BJ (cell line): ENCODE measurements around the gene CYREN. TPM values are rescaled to one million over a fixed set of nuclear protein-coding genes. Genes with fewer than 3 reads are reported as not detected.

Experiments used
- CTCF ChIA-PET: fragments of 350-600 bp; formaldehyde crosslinking; extraction: SDS; loops from one replicate; lab custom pipeline; 2021; ENCODE audit warnings: antibody characterized with exemption, inconsistent platforms; lab: Yijun Ruan, JAX
- POLR2A ChIA-PET: fragments of 300-600 bp; sonication (Branson Sonifier 250); formaldehyde crosslinking; extraction: SDS; loops from one replicate; lab custom pipeline; 2021; ENCODE audit warnings: antibody characterized with exemption; lab: Charles Lee
- DNase-seq: peaks from one replicate; pipeline ENCODE4 v3.0.0-alpha.2; 2011; ENCODE audit warnings: low read depth
- H3K27me3 ChIP-seq: 2 replicates; pipeline ENCODE4 v1.6.0; 2011; ENCODE audit warnings: low read length; ENCODE audit not compliant: control insufficient read depth, insufficient read depth
- H3K36me3 ChIP-seq: 2 replicates; pipeline ENCODE4 v1.5.1; 2011; ENCODE audit warnings: low read length; ENCODE audit not compliant: control insufficient read depth, insufficient read depth
- H3K4me3 ChIP-seq: 2 replicates; pipeline ENCODE4 v1.5.1; 2011; ENCODE audit warnings: low read depth, mild to moderate bottlenecking, control low read depth, low read length
- polyA plus RNA-seq: library from polyadenylated mRNA; depleted of rRNA; stranded (reverse); fragments of >200 nt; gene quantifications from 2 replicates; pipeline ENCODE4 v1.2.3, GENCODE V29; 2011
- TF ChIP-seq, protein P1 (sequence below): IDR thresholded peaks from 2 replicates; pipeline ENCODE4 v1.5.1; 2011; ENCODE audit warnings: low read depth, mild to moderate bottlenecking, control low read depth, inconsistent platforms, low read length, moderate library complexity; ENCODE audit not compliant: insufficient read depth

CYREN gene
- polyA plus RNA-seq, 1 experiment: 39.4 TPM

DNA sequence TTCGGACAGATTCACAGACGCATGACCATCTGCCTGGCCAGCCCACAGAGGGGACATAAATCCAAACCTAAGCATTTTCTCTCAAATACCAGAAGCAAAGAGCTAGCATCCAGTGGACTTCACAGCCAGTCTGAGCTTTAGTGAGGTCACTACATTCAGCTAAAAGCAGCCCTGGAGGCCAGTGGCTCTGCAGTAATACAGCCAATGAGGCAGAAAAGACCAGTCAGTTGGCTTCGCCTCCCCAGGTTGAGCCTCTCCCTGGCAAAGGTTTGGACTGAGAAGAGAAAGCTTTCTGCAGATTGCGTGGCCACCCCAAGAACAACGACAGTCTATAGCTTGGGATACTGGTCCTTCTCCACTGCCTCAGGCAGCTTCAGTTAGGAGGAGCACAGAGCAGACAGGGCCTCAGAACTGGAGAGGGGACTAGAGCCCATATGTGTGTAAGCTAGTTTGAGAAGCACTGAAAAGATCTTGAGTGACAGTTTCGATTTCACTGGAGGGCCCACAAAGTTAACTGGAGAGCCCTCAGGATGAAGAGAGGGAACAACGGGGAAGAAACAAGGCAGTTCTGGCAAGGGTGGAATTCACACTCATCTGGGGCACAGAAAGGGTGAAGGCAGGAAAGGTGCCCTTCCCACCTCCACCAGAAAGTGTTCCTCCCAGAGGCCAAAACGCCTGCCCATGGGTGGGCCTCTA lies 37.0 kb upstream of the CYREN start:
- TF ChIP-seq, protein P1, sequence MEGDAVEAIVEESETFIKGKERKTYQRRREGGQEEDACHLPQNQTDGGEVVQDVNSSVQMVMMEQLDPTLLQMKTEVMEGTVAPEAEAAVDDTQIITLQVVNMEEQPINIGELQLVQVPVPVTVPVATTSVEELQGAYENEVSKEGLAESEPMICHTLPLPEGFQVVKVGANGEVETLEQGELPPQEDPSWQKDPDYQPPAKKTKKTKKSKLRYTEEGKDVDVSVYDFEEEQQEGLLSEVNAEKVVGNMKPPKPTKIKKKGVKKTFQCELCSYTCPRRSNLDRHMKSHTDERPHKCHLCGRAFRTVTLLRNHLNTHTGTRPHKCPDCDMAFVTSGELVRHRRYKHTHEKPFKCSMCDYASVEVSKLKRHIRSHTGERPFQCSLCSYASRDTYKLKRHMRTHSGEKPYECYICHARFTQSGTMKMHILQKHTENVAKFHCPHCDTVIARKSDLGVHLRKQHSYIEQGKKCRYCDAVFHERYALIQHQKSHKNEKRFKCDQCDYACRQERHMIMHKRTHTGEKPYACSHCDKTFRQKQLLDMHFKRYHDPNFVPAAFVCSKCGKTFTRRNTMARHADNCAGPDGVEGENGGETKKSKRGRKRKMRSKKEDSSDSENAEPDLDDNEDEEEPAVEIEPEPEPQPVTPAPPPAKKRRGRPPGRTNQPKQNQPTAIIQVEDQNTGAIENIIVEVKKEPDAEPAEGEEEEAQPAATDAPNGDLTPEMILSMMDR: no peak
- POLR2A ChIA-PET: no interaction called here
- CTCF ChIA-PET: interaction anchor here (1.1 kb wide), 1 partner anchor 67 kb away, joined by 3 read pairs; no protein-coding TSS in a partner anchor
- Histone ChIP-seq H3K36me3 (peaks cover 5% of the 10 kb centered on the region), H3K27me3 (no peaks in the 10 kb centered on the region), H3K4me3 (no peak overlapping the region)
- DNase-seq: no peak

DNA sequence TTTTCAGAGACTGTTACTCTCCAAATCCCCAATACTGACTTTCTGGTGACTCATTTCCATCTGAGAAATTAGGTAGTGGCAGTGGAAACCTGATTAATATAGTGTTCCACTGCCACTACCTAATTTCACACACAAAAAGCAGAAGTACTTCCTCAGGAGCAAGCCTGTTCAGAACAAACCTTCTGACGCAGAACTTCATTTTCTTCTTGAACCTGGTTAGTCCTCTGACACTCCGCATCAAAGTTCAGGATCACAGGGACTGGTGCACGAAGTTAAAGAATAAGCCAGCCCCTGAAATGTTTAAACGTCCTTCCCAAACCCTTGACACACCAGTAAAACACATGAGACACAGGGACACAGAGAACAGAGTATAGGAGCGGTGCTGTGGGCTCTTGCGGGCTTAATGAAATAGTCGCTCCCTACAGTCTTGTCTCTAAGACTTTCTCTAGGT lies 36.5 kb upstream of the CYREN start:
- Histone ChIP-seq H3K4me3 (no peak overlapping the region), H3K36me3 (peaks cover 5% of the 10 kb centered on the region), H3K27me3 (no peaks in the 10 kb centered on the region)
- no peak for DNase-seq
- ChIA-PET POLR2A (no interaction called here), CTCF (interaction anchor here (1.1 kb wide), 2 partner anchors 36 to 67 kb away, joined by 3 to 5 read pairs; partner anchors contain the start of gene CYREN)
- TF ChIP-seq, protein P1: no peak

DNA sequence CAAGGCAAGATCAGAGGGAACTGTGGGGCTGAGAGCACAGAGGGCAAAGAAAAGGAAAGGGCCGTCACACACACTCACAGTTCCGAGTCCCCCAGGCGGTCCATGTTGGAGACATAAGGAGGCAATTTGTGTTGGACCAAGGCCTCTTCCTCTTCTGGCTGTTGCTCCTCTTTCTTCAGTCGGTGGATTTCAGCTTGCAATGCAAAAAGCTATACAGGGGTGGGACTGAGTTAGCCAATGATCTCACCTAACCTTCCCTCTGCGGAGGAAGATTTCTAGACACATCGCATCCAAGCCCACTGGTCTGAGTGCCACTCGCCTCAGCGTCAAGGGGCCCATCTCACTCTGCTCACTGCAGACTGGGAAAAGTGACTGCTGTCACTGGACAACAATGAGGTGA lies 35.3 kb upstream of the CYREN start:
- Histone ChIP-seq H3K36me3 (peaks cover 5% of the 10 kb centered on the region), H3K27me3 (no peaks in the 10 kb centered on the region), H3K4me3 (no peak overlapping the region)
- ChIA-PET CTCF (interaction anchor here (1.0 to 1.1 kb wide), 2 partner anchors 35 to 516 kb away, joined by 3 to 5 read pairs; partner anchors contain the start of gene CYREN), POLR2A (no interaction called here)
- TF ChIP-seq, protein P1: no peak
- no peak for DNase-seq

DNA sequence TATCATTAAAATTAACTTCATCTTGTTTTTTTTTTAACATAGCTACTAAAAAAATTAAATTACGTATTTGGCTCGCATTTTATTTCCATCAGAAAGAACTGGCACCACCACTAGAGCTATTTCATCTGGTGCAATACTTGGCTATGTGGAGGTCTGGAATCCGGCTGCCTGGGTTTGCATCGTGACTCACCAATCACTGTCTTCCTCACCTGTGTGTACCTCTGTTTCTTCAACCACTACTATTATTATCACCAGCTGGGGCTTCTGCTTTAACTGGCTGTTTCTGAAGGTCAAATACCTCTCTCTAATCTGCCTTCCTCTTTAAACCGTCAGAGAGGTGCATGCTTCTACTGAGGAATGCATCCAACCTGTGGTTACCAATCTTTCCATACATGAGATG lies 34.4 kb upstream of the CYREN start:
- Histone ChIP-seq H3K4me3 (no peak overlapping the region), H3K27me3 (no peaks in the 10 kb centered on the region), H3K36me3 (peaks cover 5% of the 10 kb centered on the region)
- TF ChIP-seq, protein P1: no peak
- CTCF ChIA-PET: interaction anchor here (0.6 to 0.9 kb wide), 3 partner anchors 16 to 214 kb away, joined by 3 read pairs; no protein-coding TSS in a partner anchor
- POLR2A ChIA-PET: interaction anchor here (0.6 to 1.1 kb wide), 2 partner anchors 419 to 559 kb away, joined by 5 to 6 read pairs; partner anchors contain the start of gene BPGM
- no peak for DNase-seq

DNA sequence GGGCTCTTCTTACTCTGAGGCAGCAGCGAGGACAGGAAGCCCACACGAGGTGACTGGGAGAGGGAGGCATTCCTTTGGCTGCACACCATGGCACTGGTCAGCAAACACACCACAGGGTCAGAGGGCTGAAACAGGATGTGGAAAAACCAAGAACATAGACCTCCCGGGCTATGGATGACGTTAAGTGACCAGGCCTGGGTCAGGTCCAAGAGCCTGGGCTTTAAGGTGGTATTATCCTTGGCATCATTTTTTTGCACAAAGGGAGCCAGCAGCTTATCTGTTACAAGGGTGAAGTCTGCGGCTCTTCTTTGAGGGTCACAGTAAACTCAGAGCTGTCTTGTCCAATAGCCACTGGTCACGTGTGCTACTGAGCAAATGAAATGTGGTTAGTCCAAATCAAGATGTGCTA lies 33.8 kb upstream of the CYREN start:
- H3K4me3 ChIP-seq: no peak overlapping the region
- ChIA-PET POLR2A (interaction anchor here (1.1 kb wide), 1 partner anchor 558 kb away, joined by 6 read pairs; the partner anchor contains the start of gene BPGM), CTCF (interaction anchor here (0.9 to 1.1 kb wide), 3 partner anchors 15 to 40 kb away, joined by 3 read pairs; no protein-coding TSS in a partner anchor)
- no peaks in the 10 kb centered on the region for H3K27me3 ChIP-seq
- TF ChIP-seq, protein P1: no peak
- peaks cover 5% of the 10 kb centered on the region for H3K36me3 ChIP-seq
- peak; percentile 66 for DNase-seq
